K562 (cell line): ENCODE measurements around the gene SIGLEC14. TPM values are rescaled to one million over a fixed set of nuclear protein-coding genes. Genes with fewer than 3 reads are reported as not detected.

Experiments
- BCOR ChIP-seq: fragments of 450-650 bp; IDR thresholded peaks from 2 replicates; pipeline ENCODE4 v1.6.1; 2016
- BRCA1 ChIP-seq, 2 experiments: fragments of 450-650 bp in 1 of 2; sonication (generic) in 1 of 2; formaldehyde crosslinking in 1 of 2; IDR thresholded peaks; 2 replicates each; pipeline versions ENCODE4 v1.5.0 to v1.6.1; 2017 to 2020; ENCODE audit warnings: mild to moderate bottlenecking in 1 of 2, missing genetic modification reagents in 1 of 2
- IFI16 ChIP-seq: fragments of 250-450 bp; sonication (Bioruptor Pico); IDR thresholded peaks from 2 replicates; pipeline ENCODE4 v2.1.2; 2022; ENCODE audit warnings: mild to moderate bottlenecking, inconsistent platforms
- LARP7 ChIP-seq: fragments of 450-650 bp; IDR thresholded peaks from 2 replicates; pipeline ENCODE4 v1.6.1; 2016
- MAZ ChIP-seq, 2 experiments: fragments of 450-650 bp in 1 of 2; sonication (generic) in 1 of 2; formaldehyde crosslinking; IDR thresholded peaks in 1 of 2; conservative IDR thresholded peaks in 1 of 2; 2 replicates each; pipeline versions ENCODE4 v1.4.0 to v1.5.0; 2020; ENCODE audit warnings: mild to moderate bottlenecking in 1 of 2, missing genetic modification reagents in 1 of 2
- MLLT1 ChIP-seq, 2 experiments: fragments of 450-650 bp; IDR thresholded peaks; 2 replicates each; pipeline ENCODE4 v1.6.1; 2016
- PCBP2 ChIP-seq: fragments of 200-400 bp; formaldehyde crosslinking; IDR thresholded peaks from 2 replicates; pipeline ENCODE4 v1.6.1; 2018; ENCODE audit warnings: low read length, low read depth, mild to moderate bottlenecking, moderate library complexity; ENCODE audit not compliant: poor library complexity, severe bottlenecking
- RBM39 ChIP-seq: fragments of 200-400 bp; formaldehyde crosslinking; optimal IDR thresholded peaks from 2 replicates; pipeline ENCODE3; 2018; ENCODE audit warnings: low read depth, low read length
- SMARCE1 ChIP-seq: fragments of 450-650 bp; IDR thresholded peaks from 2 replicates; pipeline ENCODE4 v1.7.1; 2016; ENCODE audit warnings: mild to moderate bottlenecking
- XRCC3 ChIP-seq: fragments of 450-650 bp; IDR thresholded peaks from 2 replicates; pipeline ENCODE4 v1.6.1; 2017; ENCODE audit warnings: mild to moderate bottlenecking, moderate library complexity
- ZBTB2 ChIP-seq: fragments of 450-650 bp; IDR thresholded peaks from 2 replicates; pipeline ENCODE4 v1.6.1; 2016; ENCODE audit warnings: antibody characterized with exemption
- ZFP36 ChIP-seq: fragments of 150-350 bp; IDR thresholded peaks from 2 replicates; pipeline ENCODE4 v1.6.1; 2018; ENCODE audit warnings: low read length, low read depth; ENCODE audit not compliant: partially characterized antibody
- ZNF740 ChIP-seq, 3 experiments: fragments of 200-800 bp in 1 of 3; sonication (Bioruptor generic) in 1 of 3; sonication (generic) in 1 of 3; formaldehyde crosslinking in 1 of 3; IDR thresholded peaks; 2 replicates each; pipeline versions ENCODE4 v1.6.1 to v1.8.0; 2016 to 2022; ENCODE audit warnings: mild to moderate bottlenecking in 2 of 3, missing compliant biosample characterization in 2 of 3, missing genetic modification characterization in 2 of 3, missing genetic modification reagents in 1 of 3
- polyA plus RNA-seq, 8 experiments: library from polyadenylated mRNA; depleted of rRNA in 4 of 8; stranded (reverse) in 5 of 8; unstranded in 3 of 8; fragments of >200 nt; fragmentation: Nextera tagmentation in 2 of 8; fragmentation: Illumina TruSeq in 1 of 8; extraction: Ambion mirVana in 2 of 8; extraction: Trizol in 1 of 8; gene quantifications; 2 replicates each; pipeline versions ENCODE4 v1.2.1 to v1.2.3, GENCODE V29; 2011 to 2014; ENCODE audit warnings: inconsistent platforms in 1 of 8, missing spikeins in 1 of 8
- total RNA-seq, 7 experiments: library from RNA; depleted of rRNA in 6 of 7; stranded (reverse); fragments of >200 nt in 6 of 7; fragmentation: Illumina TruSeq in 2 of 7; extraction: Trizol in 2 of 7; gene quantifications; 2 replicates each; pipeline versions ENCODE4 v1.2.1 to v1.2.3, GENCODE V29; 2011 to 2021; ENCODE audit warnings: low replicate concordance in 1 of 7
- TF ChIP-seq, protein P1 (sequence below), 2 experiments: IDR thresholded peaks in 1 of 2; conservative IDR thresholded peaks in 1 of 2; 2 replicates each; pipeline ENCODE4 v1.6.1; 2016; ENCODE audit warnings: low read depth in 2 of 2, mild to moderate bottlenecking in 1 of 2, missing compliant biosample characterization in 1 of 2, missing genetic modification characterization in 1 of 2, moderate library complexity in 1 of 2
- TF ChIP-seq, protein P2 (sequence below): fragments of 450-650 bp; IDR thresholded peaks from 2 replicates; pipeline ENCODE4 v1.6.1; 2016; ENCODE audit warnings: borderline replicate concordance

SIGLEC14 gene
- total and polyA plus RNA-seq, 9 of the 15 experiments (the other 6 are each of a cell fraction or from before 2014, with no cell fraction given): not detected

DNA sequence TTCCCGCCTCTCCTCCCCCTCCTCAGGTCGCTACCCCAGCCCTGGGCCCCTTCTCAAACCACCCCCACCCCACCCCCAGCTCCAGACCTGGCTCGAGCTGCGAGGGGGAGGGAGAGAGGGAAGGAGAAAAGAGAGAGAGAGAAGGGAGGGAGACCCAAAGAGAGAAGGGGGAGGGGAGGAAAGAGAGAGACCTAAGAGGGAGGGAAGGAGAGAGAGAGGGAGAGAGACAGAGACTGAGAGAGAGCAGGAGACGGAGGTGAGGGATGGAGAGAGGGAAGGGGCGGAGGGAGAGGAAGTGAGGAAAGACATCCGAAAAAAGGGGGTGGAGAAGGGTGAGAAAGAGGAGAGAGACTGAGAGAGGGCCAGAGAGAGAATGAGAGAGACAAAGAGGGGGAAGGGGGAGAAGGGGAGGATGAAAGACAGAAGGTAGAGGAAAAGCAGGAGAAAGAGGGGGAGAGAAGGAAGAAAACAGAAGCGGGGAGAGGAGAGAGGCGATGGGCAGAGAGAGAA, 44.5 kb upstream of the SIGLEC14 start (continued):
- no peak for TF ChIP-seq ZFP36
- TF ChIP-seq RBM39: peak; percentile 54
- TF ChIP-seq SMARCE1: peak; percentile 78
- no peak for TF ChIP-seq IFI16
- peak in 1 of 2 experiments; percentile 77; a peak in 2 of 4 replicates for TF ChIP-seq MAZ (CRISPR knock-in tag; conservative IDR thresholded peaks at IDR 0.05 in 1 of 2, IDR thresholded peaks at IDR 0.05 in 1 of 2)
- TF ChIP-seq LARP7: peak; percentile 98
- peak; percentile 90 for TF ChIP-seq ZBTB2
- TF ChIP-seq, protein P1, sequence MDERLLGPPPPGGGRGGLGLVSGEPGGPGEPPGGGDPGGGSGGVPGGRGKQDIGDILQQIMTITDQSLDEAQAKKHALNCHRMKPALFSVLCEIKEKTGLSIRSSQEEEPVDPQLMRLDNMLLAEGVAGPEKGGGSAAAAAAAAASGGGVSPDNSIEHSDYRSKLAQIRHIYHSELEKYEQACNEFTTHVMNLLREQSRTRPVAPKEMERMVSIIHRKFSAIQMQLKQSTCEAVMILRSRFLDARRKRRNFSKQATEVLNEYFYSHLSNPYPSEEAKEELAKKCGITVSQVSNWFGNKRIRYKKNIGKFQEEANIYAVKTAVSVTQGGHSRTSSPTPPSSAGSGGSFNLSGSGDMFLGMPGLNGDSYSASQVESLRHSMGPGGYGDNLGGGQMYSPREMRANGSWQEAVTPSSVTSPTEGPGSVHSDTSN (CRISPR knock-in tag; IDR thresholded peaks at IDR 0.05; ENCODE audit: low read depth): no peak
- TF ChIP-seq, protein P1 (tag; conservative IDR thresholded peaks at IDR 0.05; ENCODE audit: low read depth): peak; percentile 27; the same call in 1 of the 2 replicates
- TF ChIP-seq BCOR: peak; percentile 58
- TF ChIP-seq BRCA1 (IDR thresholded peaks at IDR 0.05): no peak
- no peak for TF ChIP-seq BRCA1 (CRISPR knock-in tag; IDR thresholded peaks at IDR 0.05)
- TF ChIP-seq PCBP2: no peak
- TF ChIP-seq XRCC3: no peak
- TF ChIP-seq, protein P2, sequence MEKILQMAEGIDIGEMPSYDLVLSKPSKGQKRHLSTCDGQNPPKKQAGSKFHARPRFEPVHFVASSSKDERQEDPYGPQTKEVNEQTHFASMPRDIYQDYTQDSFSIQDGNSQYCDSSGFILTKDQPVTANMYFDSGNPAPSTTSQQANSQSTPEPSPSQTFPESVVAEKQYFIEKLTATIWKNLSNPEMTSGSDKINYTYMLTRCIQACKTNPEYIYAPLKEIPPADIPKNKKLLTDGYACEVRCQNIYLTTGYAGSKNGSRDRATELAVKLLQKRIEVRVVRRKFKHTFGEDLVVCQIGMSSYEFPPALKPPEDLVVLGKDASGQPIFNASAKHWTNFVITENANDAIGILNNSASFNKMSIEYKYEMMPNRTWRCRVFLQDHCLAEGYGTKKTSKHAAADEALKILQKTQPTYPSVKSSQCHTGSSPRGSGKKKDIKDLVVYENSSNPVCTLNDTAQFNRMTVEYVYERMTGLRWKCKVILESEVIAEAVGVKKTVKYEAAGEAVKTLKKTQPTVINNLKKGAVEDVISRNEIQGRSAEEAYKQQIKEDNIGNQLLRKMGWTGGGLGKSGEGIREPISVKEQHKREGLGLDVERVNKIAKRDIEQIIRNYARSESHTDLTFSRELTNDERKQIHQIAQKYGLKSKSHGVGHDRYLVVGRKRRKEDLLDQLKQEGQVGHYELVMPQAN: peak; percentile 82
- peak; percentile 7; the same call in 1 of the 2 replicates for TF ChIP-seq ZNF740 (CRISPR knock-in tag; IDR thresholded peaks at IDR 0.05)
- no peak; a peak in 1 of 4 replicates for TF ChIP-seq ZNF740 (tag; IDR thresholded peaks at IDR 0.05)
- TF ChIP-seq MLLT1 (IDR thresholded peaks at IDR 0.05): peak; percentile 86 to 93
